ENCODE data around the gene ZNRF3.
"Not testable (repeated sequence)": the region's sequence is repeated elsewhere in the genome, so short reads cannot be mapped to it uniquely, and the experiment has no call there.

The ZNRF3 gene

GRCh38 chr22:29002603-29003002 lies 119.2 kb downstream of the ZNRF3 start:
- TF ChIP-seq, protein P1, sequence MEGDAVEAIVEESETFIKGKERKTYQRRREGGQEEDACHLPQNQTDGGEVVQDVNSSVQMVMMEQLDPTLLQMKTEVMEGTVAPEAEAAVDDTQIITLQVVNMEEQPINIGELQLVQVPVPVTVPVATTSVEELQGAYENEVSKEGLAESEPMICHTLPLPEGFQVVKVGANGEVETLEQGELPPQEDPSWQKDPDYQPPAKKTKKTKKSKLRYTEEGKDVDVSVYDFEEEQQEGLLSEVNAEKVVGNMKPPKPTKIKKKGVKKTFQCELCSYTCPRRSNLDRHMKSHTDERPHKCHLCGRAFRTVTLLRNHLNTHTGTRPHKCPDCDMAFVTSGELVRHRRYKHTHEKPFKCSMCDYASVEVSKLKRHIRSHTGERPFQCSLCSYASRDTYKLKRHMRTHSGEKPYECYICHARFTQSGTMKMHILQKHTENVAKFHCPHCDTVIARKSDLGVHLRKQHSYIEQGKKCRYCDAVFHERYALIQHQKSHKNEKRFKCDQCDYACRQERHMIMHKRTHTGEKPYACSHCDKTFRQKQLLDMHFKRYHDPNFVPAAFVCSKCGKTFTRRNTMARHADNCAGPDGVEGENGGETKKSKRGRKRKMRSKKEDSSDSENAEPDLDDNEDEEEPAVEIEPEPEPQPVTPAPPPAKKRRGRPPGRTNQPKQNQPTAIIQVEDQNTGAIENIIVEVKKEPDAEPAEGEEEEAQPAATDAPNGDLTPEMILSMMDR (IDR thresholded peaks at IDR 0.05; ENCODE audit: low read depth, low read length), result no peak
- no peak overlapping the region for H3K4me3 ChIP-seq (ENCODE audit: low read depth, low read length)

DNA sequence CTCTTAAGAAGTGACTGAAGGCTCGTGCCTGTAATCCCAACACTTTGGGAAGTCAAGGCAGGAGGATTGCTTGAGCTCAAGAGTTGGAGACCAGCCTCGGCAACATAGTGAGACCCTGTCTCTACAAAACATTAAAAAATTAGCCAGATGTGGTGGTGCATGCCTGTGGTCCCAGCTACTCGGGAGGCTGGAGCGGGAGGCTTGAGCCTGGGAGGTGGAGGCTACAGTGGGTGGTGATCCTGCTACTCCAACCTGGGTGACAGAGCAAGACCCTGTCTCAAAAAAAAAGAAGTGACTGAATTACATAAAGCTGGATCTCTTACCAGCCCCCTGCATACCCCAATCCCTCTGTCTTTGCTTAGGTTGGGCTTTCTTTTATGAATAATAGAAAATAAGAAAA lies 120.2 kb downstream of the ZNRF3 start:
- TF ChIP-seq, protein P1 (IDR thresholded peaks at IDR 0.05; ENCODE audit: low read depth, low read length), result no peak
- H3K4me3 ChIP-seq (ENCODE audit: low read depth, low read length), result no peak overlapping the region

DNA sequence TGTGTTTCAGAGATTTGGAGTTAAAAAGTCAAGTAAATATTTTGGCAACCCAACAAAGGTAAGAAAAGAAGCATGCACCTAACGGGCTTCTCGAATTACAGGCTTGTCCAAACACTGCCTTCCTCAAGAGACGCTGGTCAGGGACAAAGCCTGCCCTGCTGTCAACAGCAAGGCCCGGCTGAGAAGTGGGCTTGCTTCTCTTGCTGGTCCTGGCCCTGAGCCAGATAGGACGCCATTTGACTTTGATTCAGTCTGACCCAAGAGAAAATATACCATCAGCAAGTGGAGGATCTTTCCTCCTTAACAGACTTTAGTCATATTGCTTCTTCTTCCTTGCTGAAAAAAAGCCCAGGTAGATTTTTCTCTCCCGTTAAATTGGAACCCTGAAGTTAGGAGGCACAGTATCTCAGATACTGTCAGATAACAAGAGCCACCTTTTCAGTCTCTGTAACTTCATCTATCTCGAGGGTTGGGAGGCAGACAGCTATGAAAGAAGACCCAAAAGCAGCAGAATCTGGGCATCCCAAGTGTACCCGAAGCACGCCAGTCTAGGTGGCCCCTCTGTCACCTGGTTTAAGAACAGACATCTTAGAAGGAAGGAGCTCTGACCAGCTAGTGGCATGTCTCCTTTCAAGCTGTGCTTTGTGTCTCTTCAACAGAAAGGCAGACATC lies 120.7 kb downstream of the ZNRF3 start:
- TF ChIP-seq, protein P1 (IDR thresholded peaks at IDR 0.05; ENCODE audit: low read depth, low read length), result no peak
- H3K4me3 ChIP-seq (ENCODE audit: low read depth, low read length), result no peak overlapping the region

GRCh38 chr22:29004647-29005371 lies 121.4 kb downstream of the ZNRF3 start:
- TF ChIP-seq, protein P1 (IDR thresholded peaks at IDR 0.05; ENCODE audit: low read depth, low read length), result no peak
- no peak overlapping the region for H3K4me3 ChIP-seq (ENCODE audit: low read depth, low read length)

DNA sequence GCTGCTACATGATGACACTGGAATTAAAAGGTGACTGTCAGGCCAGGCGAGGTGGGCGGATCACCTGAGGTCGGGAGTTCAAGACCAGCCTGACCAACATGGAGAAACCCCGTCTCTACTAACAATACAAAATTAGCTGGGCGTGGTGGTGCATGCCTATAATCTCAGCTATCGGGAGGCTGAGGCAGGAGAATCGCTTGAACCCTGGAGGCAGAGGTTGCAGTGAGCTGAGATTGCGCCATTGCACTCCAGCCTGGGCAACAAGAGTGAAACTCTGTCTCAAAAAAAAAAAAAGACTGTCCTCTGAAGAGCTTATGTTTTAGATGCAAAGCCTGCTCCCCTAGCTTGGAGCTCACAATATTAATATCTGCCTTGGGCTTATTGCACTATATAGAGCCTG lies 122.4 kb downstream of the ZNRF3 start:
- not testable (repeated sequence) for H3K4me3 ChIP-seq (ENCODE audit: low read depth, low read length)

DNA sequence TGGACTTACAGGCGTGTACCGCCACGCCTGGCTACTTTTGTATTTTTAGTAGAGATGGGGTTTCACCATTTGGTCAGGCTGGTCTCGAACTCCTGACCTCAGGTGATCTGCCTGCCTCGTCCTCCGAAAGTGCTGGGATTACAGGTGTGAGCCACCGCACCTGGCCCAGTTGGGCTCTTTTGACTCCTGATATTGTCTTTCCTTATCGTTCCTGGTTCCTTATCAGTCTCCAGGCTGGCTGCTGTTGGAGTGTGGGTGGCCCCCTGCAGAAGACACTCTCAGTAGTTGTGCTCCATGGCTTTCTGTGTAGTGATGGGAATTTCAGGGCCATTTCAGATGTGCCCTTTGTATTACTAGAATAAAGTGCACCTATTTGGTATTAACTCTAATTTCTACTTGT lies 123.0 kb downstream of the ZNRF3 start:
- no peak overlapping the region for H3K4me3 ChIP-seq (ENCODE audit: low read depth, low read length)
- TF ChIP-seq, protein P1 (IDR thresholded peaks at IDR 0.05; ENCODE audit: low read depth, low read length), result no peak

- TF ChIP-seq, protein P1 (IDR thresholded peaks at IDR 0.05; ENCODE audit: low read depth, low read length), result no peak
- H3K4me3 ChIP-seq (ENCODE audit: low read depth, low read length), result no peak overlapping the region
These were observed 125.8 kb downstream of the ZNRF3 start for GRCh38 chr22:29009148-29009547.
